Measurements from ENCODE around the gene YPEL3.
A peak's percentile ranks its signal among the peaks of the same experiment; 100 is the strongest.

YPEL3 gene

GRCh38 chr16:30114411-30114810, 18.4 kb upstream of the YPEL3 start:
- H3K9ac ChIP-seq (ENCODE audit: low read length): no peak overlapping the region

GRCh38 chr16:30113711-30114333, 17.8 kb upstream of the YPEL3 start:
- H3K36me3 ChIP-seq (ENCODE audit: insufficient read depth, low read length): peaks cover 20% of the 10 kb centered on the region; the same call in 1 of the 2 replicates
- H3F3A ChIP-seq (ENCODE audit: insufficient read depth, low read length): no peaks in the 10 kb centered on the region
- H3K4me2 ChIP-seq (ENCODE audit: low read length): no peak overlapping the region
- H3K4me3 ChIP-seq (ENCODE audit: low read depth, low read length, poor library complexity, severe bottlenecking): no peak overlapping the region
- H3K79me2 ChIP-seq (ENCODE audit: insufficient read depth, low read length): no peaks in the 10 kb centered on the region
- H4K20me1 ChIP-seq (ENCODE audit: insufficient read depth, low read length): no peaks in the 10 kb centered on the region
- H3K9ac ChIP-seq (ENCODE audit: low read length): no peak overlapping the region
- TF ChIP-seq CTCF (IDR thresholded peaks at IDR 0.05; ENCODE audit: low read length) (no peak), EZH2 (IDR thresholded peaks at IDR 0.05; ENCODE audit: borderline replicate concordance, low read length) (no peak)
- H3K9me3 ChIP-seq (ENCODE audit: low read length): no peaks in the 10 kb centered on the region
- no peak overlapping the region for H3K27ac ChIP-seq (ENCODE audit: low read depth, low read length, poor library complexity, severe bottlenecking)
- H3K4me1 ChIP-seq (ENCODE audit: insufficient read depth, low read length, severe bottlenecking): peaks cover 10% of the 10 kb centered on the region
- H3K27me3 ChIP-seq (ENCODE audit: insufficient read depth, low read length): no peaks in the 10 kb centered on the region
- H3K9me2 ChIP-seq (ENCODE audit: low read depth, low read length): no peaks in the 10 kb centered on the region
- H2AFZ ChIP-seq (ENCODE audit: low read length): no peak overlapping the region

More at GRCh38 chr16:30114411-30114810, 18.4 kb upstream of the YPEL3 start:
- H3K4me2 ChIP-seq (ENCODE audit: low read length): no peak overlapping the region
- no peak overlapping the region for H3K4me3 ChIP-seq (ENCODE audit: low read depth, low read length, poor library complexity, severe bottlenecking)
- H3K27me3 ChIP-seq (ENCODE audit: insufficient read depth, low read length): no peaks in the 10 kb centered on the region
- H3K27ac ChIP-seq (ENCODE audit: low read depth, low read length, poor library complexity, severe bottlenecking): peak overlapping the region; percentile 35
- TF ChIP-seq CTCF (IDR thresholded peaks at IDR 0.05; ENCODE audit: low read length): no peak
- TF ChIP-seq EZH2 (IDR thresholded peaks at IDR 0.05; ENCODE audit: borderline replicate concordance, low read length): no peak
- peaks cover 23% of the 10 kb centered on the region; the same call in 1 of the 2 replicates for H3K36me3 ChIP-seq (ENCODE audit: insufficient read depth, low read length)
- no peaks in the 10 kb centered on the region for H3K9me2 ChIP-seq (ENCODE audit: low read depth, low read length)
- no peaks in the 10 kb centered on the region for H4K20me1 ChIP-seq (ENCODE audit: insufficient read depth, low read length)
- no peaks in the 10 kb centered on the region for H3K9me3 ChIP-seq (ENCODE audit: low read length)
- H3F3A ChIP-seq (ENCODE audit: insufficient read depth, low read length): no peaks in the 10 kb centered on the region
- H3K4me1 ChIP-seq (ENCODE audit: insufficient read depth, low read length, severe bottlenecking): peaks cover 10% of the 10 kb centered on the region
- H3K79me2 ChIP-seq (ENCODE audit: insufficient read depth, low read length): no peaks in the 10 kb centered on the region
- no peak overlapping the region for H2AFZ ChIP-seq (ENCODE audit: low read length)

- Histone ChIP-seq H3K27ac (ENCODE audit: low read depth, low read length, poor library complexity, severe bottlenecking) (no peak within 1 kb of the TSS), H3K27me3 (ENCODE audit: insufficient read depth, low read length) (no peaks in the 10 kb centered on the region)
Observed at GRCh38 chr16:30113031-30113710, 17.2 kb upstream of the YPEL3 start, which contains the start of gene GDPD3. Gene GDPD3 (minus strand): TSS chr16:30113537. CDS start chr16:30113478, 59 bp downstream.

More at GRCh38 chr16:30113031-30113710, 17.2 kb upstream of the YPEL3 start, which contains the start of gene GDPD3:
- no peak within 1 kb of the TSS for H3K4me2 ChIP-seq (ENCODE audit: low read length)
- no peaks in the 10 kb centered on the region for H3F3A ChIP-seq (ENCODE audit: insufficient read depth, low read length)
- H3K4me3 ChIP-seq (ENCODE audit: low read depth, low read length, poor library complexity, severe bottlenecking): no peak within 1 kb of the TSS
- H3K4me1 ChIP-seq (ENCODE audit: insufficient read depth, low read length, severe bottlenecking): peaks cover 10% of the 10 kb centered on the region
- H3K36me3 ChIP-seq (ENCODE audit: insufficient read depth, low read length): peaks cover 23% of the 10 kb centered on the region
- H3K9me2 ChIP-seq (ENCODE audit: low read depth, low read length): no peaks in the 10 kb centered on the region
- no peaks in the 10 kb centered on the region for H3K79me2 ChIP-seq (ENCODE audit: insufficient read depth, low read length)
- H4K20me1 ChIP-seq (ENCODE audit: insufficient read depth, low read length): no peaks in the 10 kb centered on the region
- no peak within 1 kb of the TSS for H3K9ac ChIP-seq (ENCODE audit: low read length)
- H2AFZ ChIP-seq (ENCODE audit: low read length): no peak within 1 kb of the TSS
- TF ChIP-seq EZH2 (IDR thresholded peaks at IDR 0.05; ENCODE audit: borderline replicate concordance, low read length) (no peak), CTCF (IDR thresholded peaks at IDR 0.05; ENCODE audit: low read length) (no peak)
- no peaks in the 10 kb centered on the region for H3K9me3 ChIP-seq (ENCODE audit: low read length)
